DMS114 treated with DMSO at 0.1 percent for 48 hours (cell line): Measurements from ENCODE around the gene ZNF823.

Source experiments
- DNase-seq: peaks from one replicate; lab custom pipeline; 2025; ENCODE audit not compliant: unreplicated experiment; lab: John Stamatoyannopoulos, UW

The ZNF823 gene

DNA sequence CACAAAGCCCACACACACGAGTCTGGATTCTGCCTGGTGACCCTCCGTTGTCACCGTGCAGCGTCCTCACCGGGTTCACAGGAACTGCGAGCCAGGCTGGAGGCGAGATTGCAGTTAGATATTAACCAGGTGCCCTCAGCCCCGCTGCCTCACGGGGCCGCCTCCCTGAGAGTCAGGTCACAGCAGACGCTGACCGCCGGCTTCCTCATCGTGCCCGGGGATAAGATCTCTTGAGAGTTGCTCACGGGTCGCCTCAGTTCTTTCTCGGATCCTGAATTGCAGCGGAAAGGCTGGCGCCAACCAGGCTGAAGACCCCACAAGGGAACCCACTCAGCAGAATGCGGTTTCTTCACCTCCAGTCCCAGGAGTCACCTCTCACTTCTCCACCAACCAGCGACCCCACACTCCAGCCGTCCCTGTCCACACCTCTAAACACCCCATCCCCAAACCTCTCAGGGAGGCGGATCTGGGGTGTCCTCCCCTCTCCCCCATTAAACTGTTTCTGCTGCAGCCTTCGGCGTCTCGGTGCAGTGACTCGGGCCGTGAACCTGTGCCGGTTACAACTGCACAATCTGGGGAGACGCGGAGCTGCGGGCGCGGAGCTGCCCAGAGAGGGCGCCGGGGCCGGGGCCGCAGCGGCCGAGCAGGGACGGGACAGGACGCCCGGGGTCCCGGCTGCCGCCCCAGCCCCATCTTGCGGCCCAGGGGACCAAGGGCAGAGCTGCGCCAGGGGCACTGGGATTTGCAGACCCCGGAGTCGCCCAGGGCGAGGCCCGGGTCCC lies 591 bp downstream of the ZNF823 start:
- no peak for DNase-seq

DNA sequence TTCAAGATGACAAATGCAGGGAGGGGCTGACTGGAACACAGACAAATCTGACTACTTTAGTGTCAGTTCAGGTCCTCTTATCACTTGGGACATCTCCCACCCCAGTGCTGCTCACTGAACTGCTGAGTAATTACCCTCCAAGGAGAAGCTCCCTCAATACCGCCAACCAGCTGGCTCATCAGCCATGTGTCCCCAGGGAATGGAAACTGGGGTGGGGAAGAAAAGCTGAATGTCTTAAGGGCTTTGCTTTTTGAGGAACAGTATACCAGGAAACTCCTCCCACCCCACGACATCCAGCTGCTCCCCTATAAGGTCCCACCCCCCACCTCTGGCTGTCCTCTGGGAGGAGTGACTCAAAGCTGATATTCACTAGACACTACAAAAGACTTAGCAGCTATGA lies 2.0 kb downstream of the ZNF823 start:
- no peak for DNase-seq

DNA sequence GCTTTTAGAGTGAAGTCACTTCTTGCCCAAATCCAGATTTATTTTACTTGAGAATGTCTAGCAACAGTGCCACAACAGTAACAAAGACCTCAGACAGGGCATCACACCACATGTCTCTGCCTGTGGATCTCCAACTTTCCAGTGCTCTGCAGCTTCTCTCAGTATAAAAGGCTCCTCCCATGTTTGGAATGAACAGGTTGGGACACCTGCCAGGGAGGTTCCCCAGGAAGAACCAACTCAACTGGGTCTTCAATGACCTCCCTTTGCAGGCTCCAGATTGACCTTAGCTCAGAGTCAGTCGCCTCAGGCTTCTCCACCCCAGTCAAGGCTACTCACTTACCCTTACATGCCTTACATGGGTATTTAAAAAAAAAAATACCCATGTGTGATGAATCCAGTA lies 3.4 kb downstream of the ZNF823 start:
- DNase-seq = no peak

DNA sequence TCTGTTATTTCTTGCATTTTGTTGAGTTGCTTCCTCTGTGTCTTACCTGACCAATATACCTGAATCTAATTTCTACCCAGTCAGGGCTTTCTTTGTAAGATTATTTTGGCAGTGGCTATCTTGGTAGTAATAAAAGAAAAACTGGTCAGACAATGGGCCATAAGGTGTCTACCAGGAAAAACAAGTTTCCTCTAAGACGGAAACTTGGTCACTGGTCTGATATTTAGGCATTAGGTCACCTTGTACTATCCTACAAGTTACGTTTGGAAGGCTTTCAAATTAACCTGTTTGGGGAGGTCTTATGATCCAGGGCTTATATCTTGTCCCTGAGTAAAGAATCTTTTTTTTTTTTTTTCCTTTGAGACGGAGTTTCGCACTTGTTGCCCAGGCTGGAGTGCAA lies 9.2 kb downstream of the ZNF823 start:
- DNase-seq = no peak

DNA sequence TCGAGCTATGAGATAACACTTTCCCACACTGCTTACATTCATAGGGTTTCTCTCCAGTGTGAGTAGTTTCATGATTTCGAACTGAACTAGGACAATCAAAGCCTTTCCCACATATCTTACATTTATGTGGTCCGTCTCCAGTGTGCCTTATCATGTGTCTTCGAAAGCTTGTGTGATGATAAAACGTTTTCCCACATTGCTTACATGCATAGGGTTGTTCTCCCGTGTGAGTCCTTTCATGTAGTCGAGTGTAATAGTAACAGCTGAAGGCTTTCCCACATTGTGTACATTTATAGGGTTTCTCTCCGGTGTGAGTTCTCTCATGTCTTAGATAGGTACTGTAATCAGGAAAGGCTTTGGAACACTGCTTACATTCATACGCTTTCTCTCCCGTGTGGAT lies 16.3 kb downstream of the ZNF823 start:
- DNase-seq = no peak

DNA sequence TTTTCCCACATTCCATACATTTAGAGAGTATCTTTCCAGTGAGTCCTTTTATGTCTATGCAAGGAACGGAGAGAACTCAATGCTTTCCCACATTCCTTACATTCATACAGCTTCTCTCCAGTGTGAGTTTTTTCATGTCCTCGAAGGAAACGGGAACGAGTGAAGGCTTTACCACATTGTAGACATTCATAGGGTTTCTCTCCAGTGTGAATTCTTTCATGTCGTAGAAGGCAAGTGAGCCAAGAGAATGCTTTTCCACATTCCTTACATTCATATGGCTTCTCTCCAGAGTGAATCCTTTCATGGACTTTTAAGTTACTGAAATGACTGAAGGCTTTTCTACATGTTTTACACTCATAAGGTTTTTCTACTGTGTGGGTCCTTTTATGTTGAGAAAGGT lies 17.1 kb downstream of the ZNF823 start:
- no peak for DNase-seq

DNA sequence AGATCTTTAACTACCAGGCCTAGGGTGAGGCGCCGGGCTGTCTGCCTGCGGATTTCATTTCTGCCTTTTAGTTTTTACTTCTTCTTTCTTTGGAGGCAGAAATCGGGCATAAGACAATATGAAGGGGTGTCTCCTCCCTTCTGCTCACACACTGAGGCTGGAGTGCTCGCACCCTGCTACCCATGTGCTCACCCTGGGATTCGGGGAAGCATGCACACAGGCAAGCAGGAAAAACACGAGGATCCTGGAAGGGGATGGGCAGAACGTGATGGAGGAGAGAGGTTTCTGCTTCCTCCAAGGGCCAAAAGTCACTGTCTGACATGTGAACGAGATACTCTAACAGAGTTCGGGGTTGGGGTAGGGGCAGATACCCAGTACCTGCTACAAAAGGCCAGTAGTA lies 28.4 kb downstream of the ZNF823 start:
- no peak for DNase-seq

DNA sequence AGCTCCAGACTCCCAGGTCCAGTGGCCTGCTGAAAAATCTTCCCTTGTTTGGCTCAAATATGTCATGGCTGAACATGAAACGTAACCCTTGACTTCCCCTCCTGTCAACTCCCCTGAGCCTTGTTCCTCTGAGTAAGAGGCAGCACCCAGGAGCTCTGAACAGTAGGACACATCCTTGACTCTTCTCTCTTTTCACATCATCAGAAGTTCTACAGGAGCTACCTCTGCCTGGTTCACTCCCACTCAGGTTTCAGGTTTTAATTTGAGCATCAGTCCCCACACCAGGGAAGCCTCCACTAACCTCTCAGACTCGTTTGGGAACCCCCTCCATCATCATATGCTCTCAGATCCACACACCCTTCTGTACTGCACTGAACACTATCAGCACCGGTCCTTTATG lies 30.3 kb downstream of the ZNF823 start:
- DNase-seq = no peak

DNA sequence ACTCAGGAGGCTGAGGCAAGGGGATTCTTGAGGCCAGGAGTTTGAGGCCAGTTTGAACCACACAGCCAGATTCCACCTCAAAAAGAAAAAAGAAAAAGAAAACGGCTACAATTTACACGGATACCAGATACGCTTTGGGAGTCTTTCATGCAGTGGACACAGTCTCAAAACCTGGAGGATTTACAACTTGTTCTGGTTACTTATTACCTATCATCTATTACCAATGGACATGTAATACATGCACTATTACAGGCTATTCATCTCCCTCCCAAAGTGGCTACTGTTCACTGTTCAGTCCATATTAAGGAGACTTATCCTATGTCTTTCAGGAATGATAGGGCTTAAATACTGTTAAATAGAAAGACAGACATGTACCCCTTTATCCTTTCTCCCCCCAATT lies 33.3 kb downstream of the ZNF823 start:
- DNase-seq = no peak

DNA sequence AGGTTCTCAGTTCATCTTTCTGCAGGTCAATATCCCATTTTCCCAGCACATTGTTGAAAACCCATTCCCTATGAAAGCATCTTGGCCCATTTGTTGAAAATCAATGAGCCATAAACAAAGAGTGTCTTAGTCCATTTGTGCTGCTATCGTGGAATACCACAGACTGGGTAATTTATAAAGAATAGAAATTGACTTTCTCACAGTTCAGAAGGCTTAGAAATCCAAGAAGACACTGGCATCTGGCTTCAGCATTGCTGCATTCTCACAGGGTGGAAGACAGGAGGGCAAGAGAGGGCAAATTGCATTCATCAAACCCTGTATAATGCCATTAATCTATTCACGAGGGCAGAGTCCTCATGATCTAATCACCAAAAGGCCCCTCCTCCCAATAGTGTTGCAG lies 34.1 kb downstream of the ZNF823 start:
- DNase-seq = no peak

DNA sequence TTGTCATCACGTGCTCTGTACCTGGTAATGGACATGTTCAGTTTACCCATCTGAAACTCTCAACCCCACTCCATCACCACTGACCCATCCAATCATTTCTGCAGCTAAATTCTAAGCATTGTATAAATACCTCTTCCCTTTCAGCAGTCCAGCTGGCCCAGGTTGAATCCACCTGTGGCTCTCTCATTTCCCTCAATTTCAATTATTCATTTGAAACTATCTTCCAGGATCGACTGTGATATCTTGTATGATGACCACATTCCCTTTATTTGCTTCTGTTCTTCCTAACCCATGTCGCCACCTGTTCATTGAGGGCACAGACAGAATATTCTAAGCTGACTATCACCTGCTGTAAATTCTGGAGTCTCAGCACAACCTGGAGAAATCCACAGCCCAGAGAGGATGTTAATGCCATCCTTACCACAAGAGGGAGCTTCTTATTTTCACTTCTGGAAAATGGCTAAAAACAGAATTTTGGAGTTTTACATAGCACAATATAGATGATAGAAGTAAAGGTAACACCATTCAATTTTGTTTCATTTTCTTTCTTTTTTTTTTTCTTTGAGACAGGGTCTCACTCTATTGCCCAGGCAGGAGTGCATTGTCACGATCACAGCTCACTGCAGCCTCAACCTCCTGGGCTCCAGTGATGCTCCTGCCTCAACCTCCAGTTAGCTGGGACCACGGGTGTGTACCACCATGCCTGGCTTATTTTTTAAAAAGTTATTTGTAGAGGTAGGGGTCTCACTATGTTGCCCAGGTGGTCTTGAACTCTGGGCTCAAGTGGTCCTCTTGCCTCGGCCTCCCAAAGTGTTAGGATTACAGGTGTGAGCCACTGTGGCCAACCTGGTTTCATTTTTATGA lies 38.6 kb downstream of the ZNF823 start:
- DNase-seq = no peak

DNA sequence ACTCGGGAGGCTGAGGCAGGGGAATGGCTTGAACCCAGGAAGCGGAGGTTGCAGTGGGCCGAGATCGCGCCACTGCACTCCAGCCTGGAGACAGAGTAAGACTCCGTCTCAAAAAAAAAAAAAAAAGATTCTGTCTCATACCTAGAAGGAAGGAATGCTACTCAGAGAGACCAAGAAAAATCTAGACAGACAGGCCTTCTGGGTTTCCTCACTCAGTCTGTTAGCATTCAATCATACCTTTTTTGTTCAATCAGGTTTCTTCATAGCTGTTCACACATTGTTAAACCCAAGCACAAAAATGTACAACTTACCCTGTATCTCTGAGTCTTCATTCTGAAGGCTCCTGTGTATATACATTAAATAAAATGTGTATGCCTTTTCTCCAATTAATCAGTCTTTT lies 40.5 kb downstream of the ZNF823 start:
- no peak for DNase-seq

DNA sequence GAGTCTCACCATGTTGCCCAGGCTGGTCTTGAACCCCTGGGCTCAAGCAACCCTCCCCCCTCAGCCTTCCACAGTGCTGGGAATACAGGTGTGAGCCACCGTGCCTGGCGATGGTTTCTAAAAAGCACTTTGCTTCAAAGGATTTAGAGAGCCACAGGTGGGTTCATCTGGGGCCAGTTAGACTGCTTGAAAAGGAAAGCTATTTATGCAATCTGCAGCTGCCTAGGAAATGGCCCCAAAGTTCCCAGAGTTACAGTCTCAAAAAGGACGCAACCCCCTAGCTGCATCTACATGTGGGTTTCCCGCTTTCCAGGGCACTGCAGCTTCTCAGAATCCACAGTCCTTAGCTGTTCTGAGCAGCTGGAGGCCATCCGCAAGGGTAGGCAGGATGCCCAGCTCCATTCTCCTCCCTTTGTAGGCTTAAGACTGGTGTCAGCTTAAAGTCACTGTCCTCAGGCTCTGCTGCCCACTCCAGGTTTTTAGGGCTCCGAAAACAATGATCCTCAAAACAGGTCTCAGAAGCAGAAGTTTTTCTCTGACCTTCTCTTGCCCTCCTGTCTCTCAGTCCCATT lies 41.4 kb downstream of the ZNF823 start:
- no peak for DNase-seq

DNA sequence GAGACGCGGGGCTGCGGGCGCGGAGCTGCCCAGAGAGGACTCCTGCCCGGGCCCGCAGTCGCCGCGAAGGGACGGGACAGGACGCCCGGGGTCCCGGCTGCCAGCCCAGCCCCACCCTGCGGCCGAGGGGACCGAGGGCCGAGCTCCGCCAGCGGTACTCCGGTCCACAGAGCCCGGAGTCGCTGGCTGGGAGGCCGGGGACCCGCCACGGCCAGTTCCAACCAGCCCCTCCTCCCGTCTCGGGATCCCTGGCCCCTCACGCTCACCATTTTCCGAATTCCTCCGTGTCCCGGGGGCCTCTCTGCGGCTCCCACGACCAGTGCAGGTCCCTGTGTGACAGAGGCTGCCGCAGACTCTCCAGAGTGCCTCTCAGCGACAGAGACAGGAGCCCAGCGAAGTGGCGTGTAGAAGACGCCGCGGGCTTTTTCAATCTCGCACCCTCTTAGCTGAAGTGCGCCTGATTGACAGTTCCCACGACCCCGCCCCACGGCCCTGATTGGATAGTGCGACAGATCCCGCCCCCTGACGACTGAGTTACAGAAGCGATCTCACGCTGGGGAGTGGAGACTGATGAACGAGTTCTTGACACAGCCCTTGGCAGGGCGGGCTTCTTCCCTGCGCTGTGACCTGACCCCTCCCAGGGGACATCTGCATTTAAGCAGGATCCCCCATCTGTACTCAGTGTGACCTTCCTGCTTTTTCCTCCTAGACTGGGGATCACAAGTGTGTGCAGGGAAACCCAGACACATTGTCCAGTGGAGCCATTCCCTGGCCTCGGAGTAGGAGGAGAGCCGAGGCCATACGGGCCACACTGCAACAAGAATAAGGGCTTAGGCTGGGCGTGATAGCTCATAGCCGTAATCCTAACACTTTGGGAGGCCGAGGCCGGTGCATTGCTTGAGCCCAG lies 44.0 kb downstream of the ZNF823 start:
- peak; percentile 85 for DNase-seq

DNA sequence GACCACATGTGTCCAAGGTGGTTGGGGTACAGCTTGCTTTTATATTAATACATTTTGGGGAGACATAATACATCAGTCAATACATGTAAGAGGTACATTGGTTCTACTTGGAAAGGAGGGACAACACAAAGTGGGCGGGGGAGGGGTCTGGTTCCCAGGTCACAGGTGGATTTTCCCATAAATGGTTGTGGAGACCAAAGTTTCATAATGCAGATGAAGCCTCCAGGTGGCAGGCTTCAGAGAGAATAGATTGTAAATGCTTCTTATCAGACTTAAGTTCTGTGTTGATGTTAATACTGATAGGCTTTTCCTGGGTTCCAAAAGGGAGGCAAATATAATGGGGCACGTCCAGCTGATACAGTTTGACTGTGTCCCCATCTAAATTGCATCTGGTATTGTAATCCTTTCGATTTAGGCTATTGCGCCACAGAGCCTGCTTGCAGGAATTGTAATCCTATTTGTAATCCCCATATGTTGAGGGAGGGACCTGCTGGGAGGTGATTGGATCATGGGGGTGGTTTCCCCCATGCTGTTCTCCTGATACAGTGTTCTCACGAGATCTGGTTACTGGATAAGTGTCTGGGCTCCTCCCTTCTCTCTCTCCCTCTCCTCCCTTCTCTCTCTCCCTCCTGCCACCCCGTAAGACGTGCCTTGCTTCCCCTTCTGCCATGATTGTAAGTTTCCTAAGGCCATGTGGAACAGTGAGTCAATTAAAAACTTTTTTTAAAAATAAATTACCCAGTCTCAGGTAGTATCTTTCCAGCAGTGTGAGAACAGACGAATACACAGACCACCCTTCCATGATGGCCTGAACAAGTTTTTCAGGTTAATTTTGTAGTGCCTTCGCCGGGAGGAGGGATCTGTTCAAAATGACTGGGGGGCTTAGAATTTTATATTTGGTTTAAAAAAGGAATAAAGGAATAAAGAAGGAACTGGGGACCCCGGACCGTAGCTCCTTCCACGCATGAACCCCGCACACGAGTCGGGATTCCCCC lies 44.9 kb downstream of the ZNF823 start:
- peak; percentile 50 for DNase-seq

DNA sequence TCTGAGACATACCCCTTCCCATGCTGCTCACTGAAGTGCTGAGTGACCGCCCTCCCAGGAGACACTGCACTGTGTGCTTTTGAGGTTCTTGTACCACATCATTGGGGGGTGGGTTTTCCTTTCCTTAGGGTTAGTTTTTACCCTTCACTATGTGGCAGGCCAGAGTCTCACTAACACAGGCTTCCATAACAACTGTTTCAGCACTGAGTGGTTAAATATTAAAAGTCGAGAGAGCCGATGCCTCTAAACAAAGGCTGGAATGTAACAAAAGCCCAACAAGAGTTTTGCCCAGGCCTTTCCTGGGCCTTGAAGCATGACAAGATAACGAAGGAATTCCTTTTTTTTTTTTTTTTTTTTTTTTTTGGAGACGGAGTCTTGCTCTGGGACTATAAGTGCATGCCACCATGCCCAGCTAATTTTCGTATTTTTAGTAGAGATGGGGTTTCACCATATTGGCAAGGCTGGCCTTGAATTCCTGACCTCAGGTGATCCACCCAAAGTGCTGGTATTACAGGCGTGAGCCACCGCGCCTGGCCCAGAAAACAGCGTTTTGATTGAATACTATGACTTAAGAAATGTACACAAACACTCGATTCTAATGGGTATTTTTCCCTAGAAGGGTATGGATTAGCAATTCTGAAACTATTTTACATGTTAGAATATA lies 46.5 kb downstream of the ZNF823 start:
- DNase-seq = no peak

DNA sequence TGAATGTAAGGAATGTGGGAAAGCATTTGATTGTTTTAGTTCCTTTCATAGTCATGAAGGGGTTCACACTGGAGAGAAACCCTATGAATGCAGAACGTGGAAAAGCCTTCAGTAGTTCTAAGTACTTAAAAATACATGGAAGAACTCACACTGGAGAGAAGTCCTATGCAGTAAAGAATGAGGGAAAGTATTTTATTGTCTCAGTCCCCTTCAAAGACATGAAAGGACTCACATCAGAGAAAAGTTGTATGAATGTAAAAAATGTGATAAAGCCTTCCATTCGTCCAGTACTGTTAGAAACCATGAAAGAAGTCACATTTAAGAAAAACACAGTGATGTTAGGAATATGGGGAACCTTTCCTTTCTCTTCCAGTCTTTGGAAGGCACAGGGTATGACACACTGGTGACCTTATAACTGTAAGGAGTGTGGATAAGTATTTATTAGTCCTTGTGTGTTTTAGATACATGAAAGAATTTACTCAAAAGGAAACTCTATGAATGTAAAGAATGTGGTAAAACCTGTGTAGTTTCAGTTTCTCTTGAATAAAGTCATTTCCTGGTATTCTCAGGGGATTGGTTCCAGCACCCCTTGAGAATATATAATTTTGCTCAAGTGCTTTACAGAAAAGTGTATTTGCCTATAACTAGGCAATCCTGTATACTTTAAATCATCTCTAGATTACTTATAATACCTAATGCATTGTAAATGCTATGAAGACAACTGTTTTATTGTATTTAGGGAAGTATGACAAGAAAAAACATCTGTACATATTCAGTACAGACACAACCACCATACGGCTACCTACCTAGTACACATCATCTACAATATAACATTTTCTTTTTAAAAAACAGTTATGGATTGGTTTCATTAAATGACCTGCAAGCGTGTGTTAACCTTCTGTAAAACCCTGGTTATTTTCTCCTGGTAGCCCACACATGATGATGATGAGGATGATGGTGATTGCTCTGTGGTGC lies 52.8 kb downstream of the ZNF823 start:
- DNase-seq = no peak

DNA sequence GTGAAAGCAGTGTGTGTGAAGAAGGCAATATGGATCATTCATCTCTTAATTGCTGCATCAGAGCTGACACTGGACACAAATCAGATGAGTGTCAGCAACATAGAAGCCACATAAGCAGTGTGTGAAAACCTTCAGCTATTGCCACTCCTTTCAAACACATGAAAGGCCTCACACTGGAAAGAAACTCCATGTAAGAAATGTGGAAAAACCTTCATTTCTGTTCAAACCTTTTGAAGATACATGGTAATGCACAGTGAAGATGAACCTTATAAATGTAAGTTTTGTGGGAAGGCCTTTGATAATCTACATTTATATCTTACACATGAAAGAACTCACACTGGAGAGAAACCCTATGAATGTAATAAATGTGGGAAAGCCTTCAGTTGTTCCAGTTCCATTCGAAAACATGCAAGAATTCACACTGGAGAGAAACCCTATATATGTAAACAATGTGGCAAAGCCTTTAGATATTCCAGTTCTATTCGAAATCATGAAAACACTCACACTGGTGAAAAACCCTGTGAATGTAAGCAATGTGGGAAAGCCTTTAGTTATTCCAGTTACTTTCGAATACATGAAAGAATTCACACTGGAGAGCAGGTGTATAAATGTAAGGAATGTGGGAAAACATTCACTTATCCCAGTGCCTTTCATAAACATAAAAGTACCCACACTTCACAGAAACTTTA lies 53.6 kb downstream of the ZNF823 start:
- DNase-seq = no peak
